Measurements from ENCODE around the gene TAF13. TPM values are rescaled to one million over a fixed set of nuclear protein-coding genes. Genes with fewer than 3 reads are reported as not detected.

TAF13 gene
- total and polyA plus RNA-seq, 8 donors: 7.2 to 18.8 (median 11.9) TPM

- DNase-seq: no peak
- H3K9me3 ChIP-seq: no peaks in the 10 kb centered on the region
- H3K4me3 ChIP-seq: no peak overlapping the region
- no peaks in the 10 kb centered on the region for H3K36me3 ChIP-seq
- intact Hi-C loops (cut with DNase I): no loop called here
- WGBS, 2 donors: 75 to 76% methylated on average over 3 of the region's 3 CpGs
- no peak for ATAC-seq
- no peaks in the 10 kb centered on the region for H3K4me1 ChIP-seq
- no peak overlapping the region for H3K27ac ChIP-seq
- no peak for TF ChIP-seq CTCF (IDR thresholded peaks at IDR 0.05)
- H3K27me3 ChIP-seq: no peaks in the 10 kb centered on the region
- no peak for FAIRE-seq
These were observed 7.7 kb upstream of the TAF13 start for GRCh38 chr1:109083501-109083900.

GRCh38 chr1:109080441-109081082, 4.8 kb upstream of the TAF13 start:
- no peaks in the 10 kb centered on the region for H3K4me1 ChIP-seq
- DNase-seq: no peak
- H3K27ac ChIP-seq: peak overlapping the region in 1 of 4 donors; percentile 46
- FAIRE-seq: no peak
- intact Hi-C loops (cut with DNase I): no loop called here
- H3K27me3 ChIP-seq: no peaks in the 10 kb centered on the region
- no peak overlapping the region for H3K4me3 ChIP-seq
- no peaks in the 10 kb centered on the region for H3K36me3 ChIP-seq
- ATAC-seq: no peak
- no peak for TF ChIP-seq CTCF (IDR thresholded peaks at IDR 0.05)
- no peaks in the 10 kb centered on the region for H3K9me3 ChIP-seq
- 77 to 82% methylated on average over 5 of the region's 5 CpGs for WGBS, 2 donors

DNA sequence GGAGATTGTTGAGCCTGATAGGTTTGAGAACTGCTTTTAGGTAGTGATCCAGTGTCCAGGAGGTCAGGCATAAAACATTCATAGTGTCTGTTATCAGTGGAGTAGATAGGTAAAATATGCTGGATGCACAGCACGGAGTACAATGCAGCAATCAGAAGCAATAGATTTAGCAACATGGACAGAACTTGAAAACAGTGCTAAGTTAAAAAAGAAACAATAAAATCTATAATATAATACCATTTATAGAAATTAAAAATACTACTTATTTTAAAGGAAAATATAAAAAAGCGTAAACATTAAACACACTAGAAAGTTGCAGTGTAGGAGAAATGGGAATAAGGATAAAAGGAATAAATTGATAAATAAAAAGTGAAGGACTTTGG, 3.4 kb upstream of the TAF13 start:
- no peaks in the 10 kb centered on the region for H3K9me3 ChIP-seq
- no peak overlapping the region for H3K4me3 ChIP-seq
- no peaks in the 10 kb centered on the region for H3K36me3 ChIP-seq
- peaks cover 0 to 7% (median 6%) of the 10 kb centered on the region in 3 donors for H3K4me1 ChIP-seq
- no peak for TF ChIP-seq CTCF (IDR thresholded peaks at IDR 0.05)
- H3K27ac ChIP-seq: no peak overlapping the region
- ATAC-seq (no peak), FAIRE-seq (no peak), DNase-seq (no peak)
- no peaks in the 10 kb centered on the region for H3K27me3 ChIP-seq
- WGBS, 2 donors: 90 to 93% methylated on average over 2 of the region's 2 CpGs
- intact Hi-C loops (cut with DNase I): no loop called here

GRCh38 chr1:109078317-109078716, 2.5 kb upstream of the TAF13 start:
- no peak for TF ChIP-seq CTCF (IDR thresholded peaks at IDR 0.05)
- WGBS, 2 donors: 75 to 77% methylated on average over 1 of the region's 1 CpG
- no peak for FAIRE-seq

GRCh38 chr1:109069294-109069693, 6.5 kb downstream of the TAF13 start:
- intact Hi-C loops (cut with DNase I): no loop called here
- H3K36me3 ChIP-seq: peaks cover 0 to 11% (median 0%) of the 10 kb centered on the region in 3 donors
- no peak overlapping the region for H3K4me3 ChIP-seq
- no peak overlapping the region for H3K27ac ChIP-seq
- H3K9me3 ChIP-seq: no peaks in the 10 kb centered on the region
- FAIRE-seq: no peak
- TF ChIP-seq CTCF (IDR thresholded peaks at IDR 0.05): no peak
- 64 to 72% methylated on average over 1 of the region's 1 CpG for WGBS, 2 donors
- no peaks in the 10 kb centered on the region for H3K27me3 ChIP-seq
- DNase-seq: no peak
- ATAC-seq: no peak
- H3K4me1 ChIP-seq: no peaks in the 10 kb centered on the region

More at GRCh38 chr1:109078317-109078716, 2.5 kb upstream of the TAF13 start:
- Histone ChIP-seq H3K36me3 (no peaks in the 10 kb centered on the region), H3K4me3 (no peak overlapping the region), H3K9me3 (no peaks in the 10 kb centered on the region), H3K27me3 (no peaks in the 10 kb centered on the region), H3K4me1 (peaks cover 0 to 7% (median 6%) of the 10 kb centered on the region in 3 donors), H3K27ac (no peak overlapping the region)
- no peak for ATAC-seq
- no peak for DNase-seq
- intact Hi-C loops (cut with DNase I): no loop called here
